Stimulated activated CD4-positive, alpha-beta T cell treated with anti-CD3 and anti-CD28 coated beads, TNF-alpha, amount 100 ng/mL, for 24 hours (primary cell): Measurements from ENCODE around the gene ANXA10.
"Not testable (repeated sequence)": the region's sequence is repeated elsewhere in the genome, so short reads cannot be mapped to it uniquely, and the experiment has no call there.

Experiments
- DNase-seq, 3 experiments: peaks; one replicate each; pipeline ENCODE4 v3.0.0-alpha.2; 2020; ENCODE audit warnings: low read depth in 3 of 3

Gene ANXA10

DNA sequence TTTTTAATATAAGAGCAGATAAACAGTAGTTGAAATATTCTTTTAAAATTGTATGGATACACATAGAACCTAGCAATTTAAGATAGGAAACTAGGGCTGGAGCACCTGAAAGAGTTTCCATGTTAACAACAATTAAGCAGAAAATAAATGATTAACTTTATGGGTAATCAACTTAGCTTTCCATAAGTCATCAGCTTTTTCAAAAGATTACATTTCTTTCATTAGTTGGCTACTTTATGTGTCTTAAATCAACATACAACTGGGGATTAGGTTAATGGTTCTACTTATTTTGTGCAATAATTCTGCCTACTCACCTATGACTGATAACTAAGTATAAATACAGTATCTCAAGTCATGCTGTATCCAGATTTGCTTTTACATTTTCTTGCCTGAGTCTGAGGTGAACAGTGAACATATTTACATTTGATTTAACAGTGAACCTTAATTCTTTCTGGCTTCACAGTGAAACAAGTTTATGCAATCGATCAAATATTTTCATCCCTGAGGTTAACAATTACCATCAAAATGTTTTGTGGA is at the start of gene ANXA10:
Gene ANXA10, plus strand, starts transcription at position 362 of the 537 bp plus-strand sequence. Its CDS starts 164 bp downstream, at position 526.
- no peak for DNase-seq

GRCh38 chr4:168045354-168045753 is 47.0 kb upstream of the ANXA10 start:
- no peak for DNase-seq

GRCh38 chr4:168050002-168050401 is 42.3 kb upstream of the ANXA10 start:
- no peak for DNase-seq

DNA sequence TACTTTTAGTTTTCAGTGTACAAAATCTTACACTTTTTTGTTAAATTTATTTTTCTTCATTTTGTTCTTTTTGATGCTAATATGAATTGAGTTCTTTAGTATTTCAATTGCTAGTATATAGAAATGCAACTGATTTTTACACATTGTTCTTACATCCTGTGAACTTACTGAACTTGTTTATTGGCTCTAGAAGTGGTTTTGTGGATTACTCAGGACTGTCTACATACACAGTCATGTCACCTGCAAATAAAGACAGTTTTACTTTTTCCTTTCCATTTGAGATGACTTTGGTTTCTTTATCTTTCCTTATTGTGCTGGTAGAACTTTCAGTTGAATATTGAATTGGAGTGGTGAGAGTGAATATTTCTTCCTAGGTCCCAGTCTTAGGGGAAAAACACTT is 40.8 kb upstream of the ANXA10 start:
- no peak for DNase-seq

GRCh38 chr4:168057412-168057811 is 34.9 kb upstream of the ANXA10 start:
- DNase-seq, result no peak

GRCh38 chr4:168059251-168059650 is 33.1 kb upstream of the ANXA10 start:
- no peak for DNase-seq

GRCh38 chr4:168063031-168063430 is 29.3 kb upstream of the ANXA10 start:
- DNase-seq, result no peak

DNA sequence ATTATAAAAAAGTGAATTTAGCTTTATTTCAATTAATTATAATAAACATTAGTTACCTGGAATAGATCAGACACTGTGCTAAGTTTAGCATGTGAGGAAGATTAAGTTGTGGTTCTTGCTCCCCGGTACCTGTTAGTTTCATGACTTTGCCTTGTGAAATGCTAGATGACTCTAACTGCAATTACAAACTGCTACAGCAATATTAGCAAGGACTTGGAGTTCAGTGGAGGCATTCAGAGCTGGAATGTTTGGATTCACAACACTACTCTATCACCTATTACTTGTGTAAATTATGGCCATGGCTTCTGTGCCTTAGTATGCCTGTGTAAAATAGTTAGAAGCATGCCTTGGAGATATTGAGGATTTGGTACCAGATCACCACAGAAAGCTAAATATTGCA is 21.4 kb upstream of the ANXA10 start:
- DNase-seq, result no peak

DNA sequence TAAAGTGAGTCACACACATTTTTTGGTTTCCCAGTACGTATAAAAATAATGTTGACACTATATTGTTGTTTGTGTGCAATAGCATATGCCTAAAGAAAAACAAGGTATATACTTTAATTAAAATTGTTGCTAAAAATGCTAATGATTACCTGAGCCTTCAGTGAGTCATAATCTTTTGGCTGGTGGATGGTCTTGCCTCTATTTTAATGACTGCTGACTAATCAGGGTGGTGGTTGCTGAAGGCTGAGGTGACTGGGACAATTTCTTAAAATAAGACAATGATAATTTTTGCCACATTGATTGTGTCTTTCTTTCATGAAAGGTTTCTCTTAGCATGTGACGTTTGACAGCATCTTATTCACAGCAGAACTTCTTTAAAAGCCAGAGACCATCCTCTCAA is 21.0 kb upstream of the ANXA10 start:
- DNase-seq, result no peak

DNA sequence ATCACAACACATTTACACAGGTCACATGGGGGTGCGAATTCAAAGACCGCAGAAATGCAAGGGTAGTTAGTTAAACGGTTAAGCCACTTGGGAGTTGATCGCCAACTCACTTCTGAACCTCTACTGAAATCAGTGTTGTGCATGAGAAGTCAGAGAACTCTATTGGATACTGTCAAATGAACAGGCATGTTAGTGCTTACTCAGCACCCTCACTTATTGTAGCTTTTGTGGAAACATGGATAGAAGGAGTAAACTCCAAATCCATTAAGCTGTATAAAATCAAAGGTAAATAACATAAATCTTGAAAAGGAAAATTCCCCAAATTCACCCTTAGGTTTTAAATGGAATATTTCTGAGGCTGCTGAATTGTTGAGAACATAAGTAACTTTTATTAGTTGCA is 17.5 kb upstream of the ANXA10 start:
- DNase-seq, result no peak

DNA sequence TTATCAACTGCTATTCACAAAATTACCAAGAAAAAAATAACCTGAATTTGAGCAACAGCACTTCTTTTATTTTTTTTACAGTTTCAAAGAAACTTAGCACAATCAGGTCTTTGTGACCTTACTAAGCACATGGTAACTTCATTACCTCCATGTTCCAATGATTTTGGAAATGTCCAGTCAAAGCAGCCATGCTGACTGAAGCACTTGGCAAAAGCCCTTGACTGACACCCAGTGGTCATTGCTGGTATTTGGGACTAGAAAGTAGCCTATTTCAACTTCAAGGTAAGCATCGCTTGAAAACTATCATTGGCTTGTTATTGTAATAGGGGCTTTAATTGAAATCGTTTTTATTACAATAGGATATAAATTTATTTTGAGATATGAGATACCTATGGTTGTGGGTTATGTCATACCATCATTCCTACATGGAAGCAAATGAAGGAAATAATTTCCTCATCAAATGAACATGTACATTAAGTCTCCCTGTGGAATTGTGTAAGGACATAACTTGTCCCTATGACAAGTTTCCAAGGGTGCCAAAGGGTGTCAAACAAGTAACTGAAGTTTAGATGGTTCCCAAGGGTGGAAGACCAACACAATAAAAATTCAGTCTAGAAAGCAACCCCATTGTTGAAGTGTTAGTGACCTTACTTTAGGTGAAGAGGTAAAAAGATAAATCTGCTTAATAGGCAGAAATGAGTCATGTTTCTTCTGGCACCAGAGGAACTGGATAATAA is 15.2 kb upstream of the ANXA10 start:
- DNase-seq, result peak in 2 of 3 experiments; percentile 3 to 25

DNA sequence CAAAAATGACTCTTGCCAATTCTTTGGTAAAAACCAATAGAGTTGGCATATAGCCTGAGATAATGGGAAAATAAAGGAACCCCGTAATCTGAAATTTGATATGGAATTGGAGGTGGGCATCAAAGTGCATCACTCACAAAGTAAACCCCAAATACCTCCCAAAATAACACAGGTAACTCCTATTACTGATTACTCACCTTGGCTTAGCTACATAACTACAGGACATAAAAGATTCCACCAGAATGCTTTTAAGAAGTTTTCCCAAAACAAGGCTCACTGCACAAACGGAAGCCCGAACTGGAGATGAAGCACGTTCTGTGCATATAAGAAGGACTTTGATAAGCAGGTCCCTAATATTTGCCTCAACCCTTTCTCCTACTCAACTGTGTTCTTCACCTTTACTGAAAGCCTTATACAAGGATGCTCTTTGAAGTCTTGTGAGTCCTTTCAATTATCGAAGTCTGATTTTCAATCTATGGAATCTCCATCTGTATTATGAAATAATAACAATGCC is 14.6 kb upstream of the ANXA10 start:
- DNase-seq, result no peak

GRCh38 chr4:168082379-168082778 is 10.0 kb upstream of the ANXA10 start:
- no peak for DNase-seq

DNA sequence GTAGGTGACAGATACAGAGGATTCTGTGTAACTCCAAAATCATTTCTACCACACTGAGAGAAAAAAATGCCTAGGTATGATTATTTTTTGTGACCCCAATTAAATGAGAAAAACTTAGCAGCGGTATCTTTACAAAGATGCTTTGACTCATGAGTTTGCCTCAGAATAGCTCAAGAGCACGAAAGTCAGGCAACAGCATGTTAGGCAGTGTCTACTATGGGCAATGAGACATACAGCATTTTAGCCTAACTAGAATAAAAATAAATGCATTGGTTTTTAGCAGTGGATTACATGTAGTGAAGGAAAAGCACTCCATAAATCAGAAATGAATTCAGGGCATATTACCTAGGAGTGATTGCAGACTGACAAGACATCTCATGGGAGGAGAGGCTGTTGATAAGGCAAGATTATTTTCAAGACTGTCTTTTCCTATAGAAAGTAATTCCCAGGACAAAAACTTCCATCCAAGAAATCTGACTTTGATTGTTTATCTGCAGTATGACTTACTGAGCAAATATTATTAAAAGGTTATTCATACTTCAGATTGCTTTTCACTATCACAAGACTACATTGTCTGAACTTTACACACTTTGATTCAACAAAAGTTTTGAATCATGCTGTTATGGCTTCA is 3.6 kb downstream of the ANXA10 start:
- DNase-seq, result no peak

- DNase-seq, result no peak
These were observed 4.1 kb downstream of the ANXA10 start for GRCh38 chr4:168096407-168096784.

- DNase-seq, result no peak
These were observed 4.8 kb downstream of the ANXA10 start for GRCh38 chr4:168097161-168097560.

DNA sequence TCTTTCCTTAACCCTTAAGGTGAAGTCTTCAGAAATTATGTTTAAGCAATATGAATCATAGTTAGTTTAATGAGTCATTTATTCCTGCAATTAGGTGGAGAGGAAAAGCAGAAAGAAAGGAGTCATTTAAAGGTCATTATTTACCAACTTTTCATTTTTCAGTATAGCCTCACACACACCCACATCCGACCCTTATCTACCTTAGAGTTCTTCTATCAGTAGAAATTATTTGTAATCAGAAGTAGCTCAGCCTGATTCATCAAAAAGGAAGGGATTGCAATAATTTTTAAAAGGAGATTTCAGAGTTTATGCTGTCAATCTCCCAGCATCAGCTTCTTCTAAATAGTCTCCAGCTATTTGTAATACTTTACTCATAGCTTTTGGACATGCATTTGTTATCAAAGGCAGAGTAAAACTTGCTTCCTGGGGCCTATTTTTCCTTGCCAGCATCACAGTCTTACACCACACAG is 5.9 kb downstream of the ANXA10 start:
- DNase-seq, result no peak

DNA sequence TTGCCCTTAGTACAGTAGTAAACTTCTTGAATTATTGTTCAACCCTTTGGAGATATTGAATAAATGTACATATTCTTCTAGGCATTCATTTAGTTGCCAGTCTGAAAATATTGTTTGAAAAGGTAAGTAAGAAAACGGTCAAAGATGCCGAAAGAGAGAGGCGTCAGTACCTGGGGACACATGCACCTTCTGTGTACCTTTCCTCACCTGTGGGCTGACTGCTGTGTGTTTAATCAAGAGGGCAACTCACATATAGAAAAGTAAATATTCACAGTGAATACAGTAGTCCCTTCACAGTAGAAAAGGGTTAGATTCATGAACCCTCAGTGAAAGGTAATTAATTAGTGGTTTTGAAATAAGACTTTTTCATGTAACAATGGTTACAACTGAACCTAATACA is 6.9 kb downstream of the ANXA10 start:
- no peak for DNase-seq

- no peak for DNase-seq
These were observed 8.7 kb downstream of the ANXA10 start for GRCh38 chr4:168101026-168101425.

DNA sequence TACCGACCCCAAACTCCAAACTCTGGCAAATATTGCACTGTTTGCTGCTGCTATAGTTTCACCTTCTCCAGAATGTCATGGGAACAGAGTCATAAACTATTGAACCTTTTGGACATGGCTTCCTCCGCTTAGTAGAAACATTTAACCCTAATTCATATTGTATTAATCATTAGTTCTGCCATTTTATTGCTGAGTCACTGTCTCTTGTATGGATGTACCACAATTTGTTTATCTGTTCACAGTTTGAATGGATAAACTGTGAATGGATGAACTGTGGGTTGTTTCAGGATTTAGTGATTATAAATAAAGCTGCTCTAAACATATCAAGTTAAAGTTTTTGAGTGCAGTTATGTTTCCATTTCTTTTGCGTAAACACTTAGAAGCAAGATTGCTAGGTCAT is 10.1 kb downstream of the ANXA10 start:
- DNase-seq, result no peak

- no peak for DNase-seq
These were observed 17.2 kb downstream of the ANXA10 start for GRCh38 chr4:168109527-168109926.

DNA sequence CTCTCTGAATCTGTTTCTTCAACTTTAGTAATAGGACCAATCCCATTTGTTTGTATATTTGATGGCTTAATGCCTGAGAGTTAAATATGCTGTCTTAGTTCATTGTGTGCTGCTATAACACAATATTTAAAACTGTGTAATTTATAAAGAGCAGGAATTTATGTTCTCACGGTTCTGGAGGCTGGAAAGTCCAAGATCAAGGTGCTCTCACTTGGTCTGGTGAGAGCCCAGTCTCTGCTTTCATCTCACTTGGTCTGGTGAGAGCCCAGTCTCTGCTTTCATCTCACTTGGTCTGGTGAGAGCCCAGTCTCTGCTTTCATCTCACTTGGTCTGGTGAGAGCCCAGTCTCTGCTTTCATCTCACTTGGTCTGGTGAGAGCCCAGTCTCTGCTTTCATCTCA is 20.7 kb downstream of the ANXA10 start:
- not testable (repeated sequence) for DNase-seq

DNA sequence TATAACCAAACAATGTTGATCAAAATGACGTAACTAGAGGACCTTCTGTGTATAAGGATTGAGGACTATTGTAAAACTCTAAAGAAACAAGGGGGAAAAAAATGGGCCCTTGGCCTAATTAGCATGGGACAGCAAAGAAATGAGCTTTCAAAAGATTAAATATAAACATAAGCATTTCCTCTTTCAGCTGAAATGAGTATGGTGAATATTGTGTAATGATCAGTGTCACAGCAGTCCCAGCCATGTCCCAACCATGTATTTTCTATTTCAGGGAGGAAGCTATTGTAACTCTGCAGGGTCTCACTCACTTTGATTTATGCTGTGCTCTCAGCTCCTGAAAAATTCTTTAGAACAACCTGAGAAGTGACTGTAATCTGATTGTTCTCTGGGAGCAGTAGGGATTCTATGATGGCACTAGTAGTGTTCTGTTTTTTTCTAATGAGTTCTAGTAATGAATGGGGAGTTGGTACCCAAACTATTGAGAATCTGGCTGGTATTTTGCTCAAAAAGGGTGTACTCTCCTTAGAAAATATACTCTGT is 25.8 kb downstream of the ANXA10 start:
- no peak for DNase-seq
